Mucosa of descending colon (tissue), 3 donors: ENCODE results near the gene TGM1. TPM values are rescaled to one million over a fixed set of nuclear protein-coding genes. Genes with fewer than 3 reads are reported as not detected.

ENCODE experiments used
- ATAC-seq: fragments of 200-7000 bp; cut with Tn5 transposase; one replicate; pipeline ENCODE4 v1.9.1; 2020; ENCODE audit warnings: mild to moderate bottlenecking, moderate library complexity
- DNase-seq, 3 donors: peaks; one replicate each; pipeline ENCODE4 v3.0.0-alpha.2; 2020
- H3K36me3 ChIP-seq: fragments of 200-600 bp; one replicate; pipeline ENCODE4 v1.8.0; 2021; ENCODE audit warnings: low read depth, mild to moderate bottlenecking
- H3K4me1 ChIP-seq: fragments of 200-600 bp; one replicate; pipeline ENCODE4 v1.8.0; 2021; ENCODE audit warnings: low read depth, mild to moderate bottlenecking
- H3K4me3 ChIP-seq: fragments of 200-600 bp; one replicate; pipeline ENCODE4 v1.8.0; 2021; ENCODE audit warnings: mild to moderate bottlenecking
- H3K9me3 ChIP-seq: fragments of 200-600 bp; one replicate; pipeline ENCODE4 v1.8.0; 2021; ENCODE audit warnings: mild to moderate bottlenecking
- CTCF ChIP-seq: fragments of 200-600 bp; IDR thresholded peaks from one replicate; pipeline ENCODE4 v1.8.0; 2022; ENCODE audit warnings: antibody characterized with exemption, mild to moderate bottlenecking
- intact Hi-C, 2 donors: fragments of 100-400 bp; cut with DNase I in 1 of 2; cut with micrococcal nuclease in 1 of 2; formaldehyde crosslinking; loops; one replicate each; pipeline versions ENCODE4 v1.11.0 to v1.11.1; 2022; cut with DNase I, micrococcal nuclease
- total RNA-seq, 3 donors: library from RNA; stranded (reverse); fragmentation: NEBNext Ultra II Directional in 2 of 3; extraction: Animal tissue kit (Norgen Biotek cat#: 25700) in 2 of 3; gene quantifications; one replicate each; pipeline versions ENCODE4 v1.2.1 to v1.2.4, GENCODE V29; 2021 to 2023
- donor health status: DM: no; HTN: no; CAD: no; lungs with moderate emphysema.
- donor health status: DM: no; HTN: no; CAD: no.
- donor health status: DM: no; HTN: yes; CAD: no.

TGM1 gene
- total RNA-seq, 3 donors from 2014 or later, result 2.2 to 3.3 (median 2.4) TPM

GRCh38 chr14:24309538-24310264, 46.7 kb upstream of the TGM1 start, which contains the start of gene LTB4R2:
TSS of gene LTB4R2 (plus strand) at chr14:24310140. CDS start at chr14:24310665, 525 bp downstream.
- DNase-seq (no peak), ATAC-seq (no peak)
- H3K4me3 ChIP-seq, result peak within 1 kb of the TSS; percentile 11
- peaks cover 50% of the 10 kb centered on the region for H3K4me1 ChIP-seq
- intact Hi-C loops, result no loop called here
- H3K36me3 ChIP-seq, result no peaks in the 10 kb centered on the region
- no peak for TF ChIP-seq CTCF
- H3K9me3 ChIP-seq, result no peaks in the 10 kb centered on the region

- peaks cover 8% of the 10 kb centered on the region for H3K36me3 ChIP-seq
- intact Hi-C loops, result no loop called here
- no peak for DNase-seq
- no peaks in the 10 kb centered on the region for H3K9me3 ChIP-seq
- H3K4me1 ChIP-seq, result peaks cover 46% of the 10 kb centered on the region
- no peak overlapping the region for H3K4me3 ChIP-seq
- ATAC-seq, result no peak
- TF ChIP-seq CTCF, result no peak
Measured at GRCh38 chr14:24308342-24309124, 45.6 kb upstream of the TGM1 start.

- peak; percentile 69 for ATAC-seq
- intact Hi-C loops, result no loop called here
- Histone ChIP-seq H3K4me1 (peaks cover 45% of the 10 kb centered on the region), H3K9me3 (no peaks in the 10 kb centered on the region), H3K4me3 (no peak within 1 kb of the TSS), H3K36me3 (peaks cover 8% of the 10 kb centered on the region)
- peak in 2 of 3 donors; percentile 84 to 88 for DNase-seq
- peak; percentile 94 for TF ChIP-seq CTCF
Measured at GRCh38 chr14:24307575-24308341, 44.8 kb upstream of the TGM1 start, which contains the start of gene CIDEB. TSS of gene CIDEB (minus strand) at chr14:24307977. CDS start at chr14:24307858, 119 bp downstream.

- Histone ChIP-seq H3K36me3 (peaks cover 8% of the 10 kb centered on the region), H3K9me3 (no peaks in the 10 kb centered on the region), H3K4me3 (no peak overlapping the region), H3K4me1 (peaks cover 42% of the 10 kb centered on the region)
- TF ChIP-seq CTCF, result no peak
- ATAC-seq, result no peak
- DNase-seq, result peak in 1 of 3 donors; percentile 24
- intact Hi-C loops, result no loop called here
Measured at GRCh38 chr14:24307156-24307574, 44.2 kb upstream of the TGM1 start.

- peaks cover 8% of the 10 kb centered on the region for H3K36me3 ChIP-seq
- TF ChIP-seq CTCF, result no peak
- H3K4me1 ChIP-seq, result peaks cover 26% of the 10 kb centered on the region
- no peaks in the 10 kb centered on the region for H3K9me3 ChIP-seq
- intact Hi-C loops, result no loop called here
- H3K4me3 ChIP-seq, result no peak overlapping the region
- DNase-seq, result no peak
- no peak for ATAC-seq
Measured at GRCh38 chr14:24304019-24304387, 41.0 kb upstream of the TGM1 start.
